ENCODE results near the gene PUSL1.

PUSL1 gene

DNA sequence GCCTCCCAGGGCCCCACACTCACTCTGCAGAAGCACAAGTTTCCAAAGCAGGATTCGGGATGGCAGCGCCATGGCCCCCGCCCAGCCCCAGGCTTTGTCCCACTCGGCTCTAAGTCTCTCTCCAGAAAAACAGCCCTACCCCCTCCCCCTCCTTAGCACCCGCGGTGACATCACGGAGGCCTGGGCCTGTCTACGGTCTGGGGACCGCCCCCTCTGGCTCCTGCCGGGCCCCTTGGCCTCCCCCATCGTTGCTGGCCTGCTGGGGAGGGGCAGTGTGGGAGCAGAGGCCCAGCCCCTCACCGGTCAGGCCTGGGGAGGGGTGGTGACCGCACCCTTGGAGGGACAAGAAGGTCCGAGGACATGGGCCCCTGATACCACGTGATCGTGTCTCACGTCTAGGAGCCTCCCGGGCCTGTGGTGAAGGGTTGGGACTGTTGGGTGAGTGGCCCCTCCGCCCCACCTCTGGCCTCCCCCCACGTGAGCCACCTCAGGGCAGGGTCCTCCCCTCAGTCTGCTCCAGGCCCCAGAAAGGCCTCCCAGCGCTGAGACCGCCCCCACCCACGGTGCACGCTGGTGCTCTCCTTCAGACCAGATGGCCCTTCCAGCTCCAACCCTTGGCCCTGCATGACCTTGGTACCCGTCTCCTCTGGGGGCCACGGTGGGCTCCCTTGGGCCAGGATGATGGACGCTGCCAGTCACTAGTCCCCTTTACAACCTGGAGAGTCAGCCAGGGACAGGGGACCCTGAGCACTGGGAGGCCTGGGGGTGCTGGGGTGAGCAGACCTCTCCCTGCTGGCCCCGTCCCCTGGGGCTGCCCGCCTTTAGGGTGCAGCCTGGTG is 50.3 kb downstream of the PUSL1 start, which contains the start of gene MXRA8 (continued):
- TF ChIP-seq, protein P1, sequence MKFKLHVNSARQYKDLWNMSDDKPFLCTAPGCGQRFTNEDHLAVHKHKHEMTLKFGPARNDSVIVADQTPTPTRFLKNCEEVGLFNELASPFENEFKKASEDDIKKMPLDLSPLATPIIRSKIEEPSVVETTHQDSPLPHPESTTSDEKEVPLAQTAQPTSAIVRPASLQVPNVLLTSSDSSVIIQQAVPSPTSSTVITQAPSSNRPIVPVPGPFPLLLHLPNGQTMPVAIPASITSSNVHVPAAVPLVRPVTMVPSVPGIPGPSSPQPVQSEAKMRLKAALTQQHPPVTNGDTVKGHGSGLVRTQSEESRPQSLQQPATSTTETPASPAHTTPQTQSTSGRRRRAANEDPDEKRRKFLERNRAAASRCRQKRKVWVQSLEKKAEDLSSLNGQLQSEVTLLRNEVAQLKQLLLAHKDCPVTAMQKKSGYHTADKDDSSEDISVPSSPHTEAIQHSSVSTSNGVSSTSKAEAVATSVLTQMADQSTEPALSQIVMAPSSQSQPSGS (tag by site-specific recombination; IDR thresholded peaks at IDR 0.05; ENCODE audit: low read depth): no peak; the same call in 1 of the 2 replicates
- no peak for TF ChIP-seq ZNF169 (tag by site-specific recombination; IDR thresholded peaks at IDR 0.05)
- no peak for TF ChIP-seq ZNF785 (tag by site-specific recombination; IDR thresholded peaks at IDR 0.05)
- TF ChIP-seq ZNF658 (tag by site-specific recombination; IDR thresholded peaks at IDR 0.05): no peak

DNA sequence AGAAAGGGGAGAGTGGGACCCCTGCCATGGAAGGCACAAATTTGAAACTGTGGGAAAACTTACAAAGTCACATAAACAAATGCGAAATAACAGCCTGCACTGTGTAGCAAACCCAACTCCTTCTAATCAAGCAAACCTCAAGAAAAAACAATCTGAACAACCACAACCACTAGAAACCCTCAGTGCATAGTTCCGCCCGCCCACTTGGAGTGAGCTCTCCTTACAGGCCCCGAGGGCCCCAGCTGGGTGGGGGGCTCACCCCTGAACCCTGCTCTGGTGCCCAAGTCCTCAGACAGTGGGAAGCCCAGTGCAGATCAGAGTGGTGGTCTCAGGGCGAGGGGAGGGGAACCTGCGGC is 50.9 kb downstream of the PUSL1 start:
- POLR2A ChIA-PET: no interaction called here
- H3K4me3 ChIP-seq (ENCODE audit: low read depth, low read length): no peak overlapping the region
- H3K4me1 ChIP-seq (ENCODE audit: control insufficient read depth, insufficient read depth, low read length): no peaks in the 10 kb centered on the region; the same call in 1 of the 2 replicates
- no peaks in the 10 kb centered on the region for H3K36me3 ChIP-seq (ENCODE audit: control insufficient read depth in 2 of 2, insufficient read depth in 1 of 2, low read length in 2 of 2)
- TF ChIP-seq KLF7 (tag by site-specific recombination; IDR thresholded peaks at IDR 0.05; ENCODE audit: borderline replicate concordance) (no peak), ZXDB (tag by site-specific recombination; IDR thresholded peaks at IDR 0.05) (no peak), ZNF426 (tag by site-specific recombination; IDR thresholded peaks at IDR 0.05) (no peak), ZNF707 (tag by site-specific recombination; IDR thresholded peaks at IDR 0.05) (no peak), SETDB1 (IDR thresholded peaks at IDR 0.05; ENCODE audit: insufficient read length, low read length) (no peak), KLF16 (tag by site-specific recombination; IDR thresholded peaks at IDR 0.05) (no peak), ZBTB17 (tag by site-specific recombination; IDR thresholded peaks at IDR 0.05) (no peak), ZNF664 (tag by site-specific recombination; IDR thresholded peaks at IDR 0.05) (no peak), ZNF184 (tag by site-specific recombination; IDR thresholded peaks at IDR 0.05) (no peak), ZNF341 (tag by site-specific recombination; IDR thresholded peaks at IDR 0.05; ENCODE audit: low read depth) (no peak), ZNF174 (tag by site-specific recombination; IDR thresholded peaks at IDR 0.05) (no peak), EGR2 (tag by site-specific recombination; IDR thresholded peaks at IDR 0.05; ENCODE audit: low read depth) (no peak), ZNF747 (tag by site-specific recombination; IDR thresholded peaks at IDR 0.05) (no peak), SCRT1 (tag by site-specific recombination; IDR thresholded peaks at IDR 0.05; ENCODE audit: borderline replicate concordance) (no peak)
- TF ChIP-seq, protein P2, sequence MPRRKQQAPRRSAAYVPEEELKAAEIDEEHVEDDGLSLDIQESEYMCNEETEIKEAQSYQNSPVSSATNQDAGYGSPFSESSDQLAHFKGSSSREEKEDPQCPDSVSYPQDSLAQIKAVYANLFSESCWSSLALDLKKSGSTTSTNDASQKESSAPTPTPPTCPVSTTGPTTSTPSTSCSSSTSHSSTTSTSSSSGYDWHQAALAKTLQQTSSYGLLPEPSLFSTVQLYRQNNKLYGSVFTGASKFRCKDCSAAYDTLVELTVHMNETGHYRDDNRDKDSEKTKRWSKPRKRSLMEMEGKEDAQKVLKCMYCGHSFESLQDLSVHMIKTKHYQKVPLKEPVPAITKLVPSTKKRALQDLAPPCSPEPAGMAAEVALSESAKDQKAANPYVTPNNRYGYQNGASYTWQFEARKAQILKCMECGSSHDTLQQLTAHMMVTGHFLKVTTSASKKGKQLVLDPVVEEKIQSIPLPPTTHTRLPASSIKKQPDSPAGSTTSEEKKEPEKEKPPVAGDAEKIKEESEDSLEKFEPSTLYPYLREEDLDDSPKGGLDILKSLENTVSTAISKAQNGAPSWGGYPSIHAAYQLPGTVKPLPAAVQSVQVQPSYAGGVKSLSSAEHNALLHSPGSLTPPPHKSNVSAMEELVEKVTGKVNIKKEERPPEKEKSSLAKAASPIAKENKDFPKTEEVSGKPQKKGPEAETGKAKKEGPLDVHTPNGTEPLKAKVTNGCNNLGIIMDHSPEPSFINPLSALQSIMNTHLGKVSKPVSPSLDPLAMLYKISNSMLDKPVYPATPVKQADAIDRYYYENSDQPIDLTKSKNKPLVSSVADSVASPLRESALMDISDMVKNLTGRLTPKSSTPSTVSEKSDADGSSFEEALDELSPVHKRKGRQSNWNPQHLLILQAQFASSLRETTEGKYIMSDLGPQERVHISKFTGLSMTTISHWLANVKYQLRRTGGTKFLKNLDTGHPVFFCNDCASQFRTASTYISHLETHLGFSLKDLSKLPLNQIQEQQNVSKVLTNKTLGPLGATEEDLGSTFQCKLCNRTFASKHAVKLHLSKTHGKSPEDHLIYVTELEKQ (tag by site-specific recombination; IDR thresholded peaks at IDR 0.05; ENCODE audit: borderline replicate concordance): no peak
- TF ChIP-seq, protein P3, sequence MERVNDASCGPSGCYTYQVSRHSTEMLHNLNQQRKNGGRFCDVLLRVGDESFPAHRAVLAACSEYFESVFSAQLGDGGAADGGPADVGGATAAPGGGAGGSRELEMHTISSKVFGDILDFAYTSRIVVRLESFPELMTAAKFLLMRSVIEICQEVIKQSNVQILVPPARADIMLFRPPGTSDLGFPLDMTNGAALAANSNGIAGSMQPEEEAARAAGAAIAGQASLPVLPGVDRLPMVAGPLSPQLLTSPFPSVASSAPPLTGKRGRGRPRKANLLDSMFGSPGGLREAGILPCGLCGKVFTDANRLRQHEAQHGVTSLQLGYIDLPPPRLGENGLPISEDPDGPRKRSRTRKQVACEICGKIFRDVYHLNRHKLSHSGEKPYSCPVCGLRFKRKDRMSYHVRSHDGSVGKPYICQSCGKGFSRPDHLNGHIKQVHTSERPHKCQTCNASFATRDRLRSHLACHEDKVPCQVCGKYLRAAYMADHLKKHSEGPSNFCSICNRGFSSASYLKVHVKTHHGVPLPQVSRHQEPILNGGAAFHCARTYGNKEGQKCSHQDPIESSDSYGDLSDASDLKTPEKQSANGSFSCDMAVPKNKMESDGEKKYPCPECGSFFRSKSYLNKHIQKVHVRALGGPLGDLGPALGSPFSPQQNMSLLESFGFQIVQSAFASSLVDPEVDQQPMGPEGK (tag by site-specific recombination; IDR thresholded peaks at IDR 0.05): no peak
- TF ChIP-seq, protein P4, sequence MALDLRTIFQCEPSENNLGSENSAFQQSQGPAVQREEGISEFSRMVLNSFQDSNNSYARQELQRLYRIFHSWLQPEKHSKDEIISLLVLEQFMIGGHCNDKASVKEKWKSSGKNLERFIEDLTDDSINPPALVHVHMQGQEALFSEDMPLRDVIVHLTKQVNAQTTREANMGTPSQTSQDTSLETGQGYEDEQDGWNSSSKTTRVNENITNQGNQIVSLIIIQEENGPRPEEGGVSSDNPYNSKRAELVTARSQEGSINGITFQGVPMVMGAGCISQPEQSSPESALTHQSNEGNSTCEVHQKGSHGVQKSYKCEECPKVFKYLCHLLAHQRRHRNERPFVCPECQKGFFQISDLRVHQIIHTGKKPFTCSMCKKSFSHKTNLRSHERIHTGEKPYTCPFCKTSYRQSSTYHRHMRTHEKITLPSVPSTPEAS (tag by site-specific recombination; IDR thresholded peaks at IDR 0.05): no peak
- TF ChIP-seq, protein P5, sequence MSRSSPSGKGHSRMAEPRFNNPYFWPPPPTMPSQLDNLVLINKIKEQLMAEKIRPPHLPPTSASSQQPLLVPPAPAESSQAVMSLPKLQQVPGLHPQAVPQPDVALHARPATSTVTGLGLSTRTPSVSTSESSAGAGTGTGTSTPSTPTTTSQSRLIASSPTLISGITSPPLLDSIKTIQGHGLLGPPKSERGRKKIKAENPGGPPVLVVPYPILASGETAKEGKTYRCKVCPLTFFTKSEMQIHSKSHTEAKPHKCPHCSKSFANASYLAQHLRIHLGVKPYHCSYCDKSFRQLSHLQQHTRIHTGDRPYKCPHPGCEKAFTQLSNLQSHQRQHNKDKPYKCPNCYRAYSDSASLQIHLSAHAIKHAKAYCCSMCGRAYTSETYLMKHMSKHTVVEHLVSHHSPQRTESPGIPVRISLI (tag by site-specific recombination; IDR thresholded peaks at IDR 0.05): no peak
- no peak overlapping the region for H3K27ac ChIP-seq (ENCODE audit: extremely low read depth, low read depth, low read length)
- CTCF ChIA-PET: interaction anchor here (0.5 kb wide), 1 partner anchor 8 kb away, joined by 3 read pairs; no protein-coding TSS in a partner anchor
- H3K9me3 ChIP-seq (ENCODE audit: control insufficient read depth, insufficient read depth, low read depth, low read length): no peaks in the 10 kb centered on the region

Data from HEK293 (cell line).